Brain pericyte (primary cell): Measurements from ENCODE around the gene PTPRJ.

Source experiments
- DNase-seq: peaks from one replicate; pipeline ENCODE4 v3.0.0-alpha.2; 2012; ENCODE audit warnings: low read depth, low spot score

Gene PTPRJ

DNA sequence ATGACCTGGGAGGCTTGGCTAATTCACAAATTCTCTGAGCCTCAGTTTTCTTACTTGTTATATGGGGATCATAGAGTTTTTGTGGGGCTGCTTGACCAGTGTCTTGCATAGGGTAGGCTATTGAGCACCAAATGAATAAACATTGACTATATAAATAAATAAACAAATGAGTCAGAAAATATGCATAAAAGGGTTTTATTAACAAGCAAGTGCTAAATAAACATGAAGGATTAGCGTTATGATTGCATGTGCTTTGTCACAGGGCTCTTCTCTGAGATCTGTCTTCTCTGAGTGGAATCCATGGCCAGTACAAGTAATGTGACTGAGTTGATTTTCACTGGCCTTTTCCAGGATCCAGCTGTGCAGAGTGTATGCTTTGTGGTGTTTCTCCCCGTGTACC is 236.2 kb downstream of the PTPRJ start, which contains the start of gene OR4B1:
OR4B1 (plus strand) TSS at position 301 of the 400 bp plus-strand sequence; CDS start at position 301, 0 bp downstream.
- no peak for DNase-seq
